22Rv1 (cell line): ENCODE results near the gene VSTM2B.

Experiments
- ZFX ChIP-seq: fragments of 450-650 bp; IDR thresholded peaks from 2 replicates; pipeline ENCODE4 v1.6.1; 2017; ENCODE audit warnings: antibody characterized with exemption, borderline replicate concordance
- TF ChIP-seq, protein P1 (sequence below): fragments of 450-650 bp; IDR thresholded peaks from 2 replicates; pipeline ENCODE4 v1.5.1; 2017; ENCODE audit warnings: mild to moderate bottlenecking

DNA sequence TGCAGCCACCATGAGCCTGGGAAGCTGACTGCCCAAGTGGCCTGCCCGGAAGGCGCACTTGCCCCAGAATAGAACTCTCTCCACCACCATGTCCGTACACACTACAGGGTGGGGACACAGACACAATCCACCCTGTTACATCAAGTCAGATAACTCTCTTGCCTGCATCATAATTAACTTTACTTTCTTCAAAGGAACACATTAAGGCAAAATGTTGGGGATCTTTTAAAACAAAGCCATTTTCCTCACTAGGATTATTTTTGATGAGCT, 23.3 kb upstream of the VSTM2B start:
- TF ChIP-seq, protein P1, sequence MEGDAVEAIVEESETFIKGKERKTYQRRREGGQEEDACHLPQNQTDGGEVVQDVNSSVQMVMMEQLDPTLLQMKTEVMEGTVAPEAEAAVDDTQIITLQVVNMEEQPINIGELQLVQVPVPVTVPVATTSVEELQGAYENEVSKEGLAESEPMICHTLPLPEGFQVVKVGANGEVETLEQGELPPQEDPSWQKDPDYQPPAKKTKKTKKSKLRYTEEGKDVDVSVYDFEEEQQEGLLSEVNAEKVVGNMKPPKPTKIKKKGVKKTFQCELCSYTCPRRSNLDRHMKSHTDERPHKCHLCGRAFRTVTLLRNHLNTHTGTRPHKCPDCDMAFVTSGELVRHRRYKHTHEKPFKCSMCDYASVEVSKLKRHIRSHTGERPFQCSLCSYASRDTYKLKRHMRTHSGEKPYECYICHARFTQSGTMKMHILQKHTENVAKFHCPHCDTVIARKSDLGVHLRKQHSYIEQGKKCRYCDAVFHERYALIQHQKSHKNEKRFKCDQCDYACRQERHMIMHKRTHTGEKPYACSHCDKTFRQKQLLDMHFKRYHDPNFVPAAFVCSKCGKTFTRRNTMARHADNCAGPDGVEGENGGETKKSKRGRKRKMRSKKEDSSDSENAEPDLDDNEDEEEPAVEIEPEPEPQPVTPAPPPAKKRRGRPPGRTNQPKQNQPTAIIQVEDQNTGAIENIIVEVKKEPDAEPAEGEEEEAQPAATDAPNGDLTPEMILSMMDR: no peak
- no peak for TF ChIP-seq ZFX
